Inflammatory macrophage (primary cell): Measurements from ENCODE around the gene ZBTB20.

Experiments
- DNase-seq, 2 donors: peaks; one replicate each; pipeline ENCODE4 v3.0.0-alpha.2; 2020 to 2022

ZBTB20 gene

DNA sequence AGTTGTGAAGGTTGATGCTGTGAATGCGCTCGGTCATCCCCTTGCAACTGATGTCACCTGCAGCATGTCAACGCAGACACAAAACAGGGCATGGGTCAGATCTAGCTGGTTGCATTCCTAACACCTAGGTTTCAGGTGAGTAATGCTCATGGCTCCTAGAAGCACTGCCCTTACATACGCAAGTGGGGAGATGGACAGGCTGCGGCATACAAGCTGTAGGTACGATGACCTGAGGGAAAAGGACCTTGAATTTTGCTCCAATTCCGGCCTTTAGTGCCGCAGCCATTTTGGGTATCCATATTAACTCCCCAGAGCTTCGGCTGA, 795.3 kb downstream of the ZBTB20 start:
- no peak for DNase-seq

DNA sequence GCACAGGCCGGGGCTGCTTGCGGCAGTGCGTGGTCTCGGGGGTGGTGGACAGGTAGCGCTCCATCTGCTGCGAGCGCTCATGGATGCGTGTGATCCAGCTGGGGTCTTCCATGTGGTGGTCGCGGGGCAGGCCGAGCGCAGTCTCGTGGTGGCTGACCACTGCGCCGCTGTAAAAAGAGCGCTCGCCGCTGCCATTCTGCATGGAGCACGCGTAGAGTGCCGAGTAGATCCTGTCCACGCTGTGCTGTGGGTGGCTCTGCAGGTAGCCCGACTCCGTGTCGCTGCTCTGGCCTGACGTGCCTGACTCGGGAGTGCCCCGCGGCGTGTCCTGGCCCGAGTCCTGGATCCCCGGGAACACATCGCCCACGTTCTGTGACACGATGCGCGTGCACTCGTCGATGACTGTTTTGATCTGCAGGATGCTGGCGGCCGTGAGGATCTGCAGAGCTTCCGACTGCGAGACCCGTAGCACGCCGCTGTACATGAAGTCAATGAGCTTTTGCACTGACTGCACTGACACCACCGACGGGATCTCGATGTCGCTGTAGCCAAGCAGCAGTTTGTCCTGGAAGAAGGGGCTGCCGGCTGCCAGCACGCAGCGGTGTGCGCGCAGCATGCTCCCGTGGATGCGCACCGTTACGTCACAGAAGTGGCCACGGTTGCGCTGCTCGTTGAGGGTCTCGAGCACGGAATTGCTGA, 795.8 kb downstream of the ZBTB20 start:
- no peak for DNase-seq

DNA sequence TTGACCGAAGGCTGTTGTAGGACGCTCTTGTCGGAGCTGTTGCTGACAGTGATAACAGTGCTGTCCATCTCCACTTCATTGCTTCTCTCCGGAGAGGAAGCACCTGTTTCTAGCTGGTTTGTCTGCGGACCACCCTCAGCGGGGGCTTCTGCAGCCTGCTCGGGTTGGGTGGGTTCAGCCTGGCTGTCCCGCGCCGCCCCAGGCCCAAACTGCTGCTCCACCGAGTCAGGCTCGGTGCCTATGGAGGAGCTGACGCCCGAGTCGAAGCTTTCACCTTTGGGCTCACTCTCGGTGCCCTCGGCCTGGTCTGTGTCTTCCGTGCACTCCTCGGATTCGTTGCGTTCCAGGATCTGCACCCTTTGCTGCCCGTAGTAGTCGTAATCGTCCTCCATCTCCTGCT, 796.4 kb downstream of the ZBTB20 start:
- DNase-seq: no peak

- DNase-seq: no peak
These were observed 796.8 kb downstream of the ZBTB20 start for GRCh38 chr3:114350271-114350670.

DNA sequence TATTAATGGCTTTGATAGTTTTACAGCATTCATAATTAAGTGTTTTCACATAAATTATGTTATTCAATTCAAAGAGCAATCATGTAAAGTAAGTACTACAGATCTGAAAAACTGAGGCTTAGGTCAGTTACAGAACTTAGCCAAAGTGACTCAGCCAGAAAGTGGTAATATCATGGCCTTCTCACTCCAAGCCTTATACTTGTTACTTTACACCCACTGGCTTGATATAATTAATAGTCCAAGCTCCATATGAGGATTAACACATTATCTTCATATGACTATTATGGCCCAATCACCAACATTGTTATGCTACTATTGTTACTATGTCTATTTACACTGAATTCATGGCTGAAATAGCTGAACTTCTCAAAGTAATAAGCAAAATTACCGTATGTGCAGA, 802.6 kb downstream of the ZBTB20 start:
- no peak for DNase-seq

DNA sequence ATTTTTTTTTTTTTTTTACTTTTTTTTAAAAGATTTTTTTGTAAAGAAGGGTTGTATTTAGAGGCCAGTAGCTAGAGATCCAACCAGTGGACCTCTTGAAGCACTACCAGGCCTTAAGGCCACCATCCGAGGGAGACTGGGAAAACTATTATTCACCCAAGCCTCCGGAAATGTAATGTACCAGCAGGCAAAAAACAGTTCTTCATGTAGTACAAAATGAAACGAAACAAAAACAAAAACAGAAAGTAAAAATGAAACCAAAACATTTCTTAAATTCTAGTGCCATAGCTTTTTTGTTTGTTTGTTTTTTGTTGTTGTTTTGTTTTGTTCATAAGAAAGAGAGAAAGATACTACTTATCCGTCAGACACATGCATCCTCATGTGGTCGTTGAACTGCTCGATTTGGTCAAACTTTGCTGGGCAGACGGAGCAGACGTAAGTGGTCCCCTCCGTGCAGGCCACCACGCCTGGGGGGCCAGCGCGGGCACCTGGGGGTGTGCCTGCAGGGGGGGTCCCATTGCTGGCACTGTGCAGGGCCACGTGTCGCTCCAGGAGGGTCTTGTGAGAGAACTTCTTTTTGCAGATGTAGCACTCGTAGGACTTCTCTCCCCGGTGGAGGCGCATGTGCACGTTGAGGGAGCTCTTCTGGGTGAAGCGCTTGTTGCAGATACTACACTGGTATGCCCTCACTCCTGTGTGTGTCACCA, 808.3 kb downstream of the ZBTB20 start:
- DNase-seq: no peak

GRCh38 chr3:114336857-114337256, 810.2 kb downstream of the ZBTB20 start:
- DNase-seq: no peak

DNA sequence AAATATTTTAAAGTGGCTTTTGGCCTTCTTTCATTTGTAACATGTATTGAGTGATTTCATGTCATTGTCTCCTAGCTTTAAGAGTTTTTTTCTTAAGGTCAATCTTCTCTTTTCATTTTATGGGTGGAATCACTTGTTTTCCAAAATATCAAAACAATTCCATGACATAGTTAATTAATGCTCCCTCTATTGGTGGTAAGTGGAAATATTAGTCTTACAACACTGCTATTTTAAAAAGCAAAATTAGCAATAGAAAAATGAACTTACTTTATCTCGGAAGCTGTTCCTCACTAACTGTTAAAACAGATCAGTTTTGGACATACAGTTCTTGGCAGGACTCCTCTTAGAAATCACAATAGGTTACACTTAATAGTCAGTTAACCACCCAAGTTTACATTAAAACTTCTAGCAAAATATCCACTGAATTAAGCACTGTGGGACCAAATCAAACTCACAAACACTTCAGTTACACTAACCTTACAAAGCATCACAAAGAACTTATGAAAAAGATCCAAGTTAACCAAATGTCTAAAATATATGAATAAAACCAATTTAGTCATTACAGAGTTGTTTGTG, 810.9 kb downstream of the ZBTB20 start:
- DNase-seq: no peak

DNA sequence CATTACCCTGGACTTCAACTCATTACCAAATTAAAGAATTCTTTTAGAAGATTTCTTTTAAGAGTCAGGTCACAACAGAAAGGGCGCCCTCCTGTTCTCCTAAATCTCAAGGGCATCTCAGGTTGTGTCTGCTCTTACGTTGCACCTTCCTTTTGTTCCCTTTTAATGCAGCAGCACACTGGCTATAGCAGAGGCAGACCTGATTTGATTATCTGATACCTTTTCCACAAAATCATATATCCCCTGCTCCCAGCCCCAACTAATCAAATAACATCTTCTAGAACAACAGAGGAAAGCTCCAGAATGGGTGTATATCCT, 813.2 kb downstream of the ZBTB20 start:
- DNase-seq: no peak

DNA sequence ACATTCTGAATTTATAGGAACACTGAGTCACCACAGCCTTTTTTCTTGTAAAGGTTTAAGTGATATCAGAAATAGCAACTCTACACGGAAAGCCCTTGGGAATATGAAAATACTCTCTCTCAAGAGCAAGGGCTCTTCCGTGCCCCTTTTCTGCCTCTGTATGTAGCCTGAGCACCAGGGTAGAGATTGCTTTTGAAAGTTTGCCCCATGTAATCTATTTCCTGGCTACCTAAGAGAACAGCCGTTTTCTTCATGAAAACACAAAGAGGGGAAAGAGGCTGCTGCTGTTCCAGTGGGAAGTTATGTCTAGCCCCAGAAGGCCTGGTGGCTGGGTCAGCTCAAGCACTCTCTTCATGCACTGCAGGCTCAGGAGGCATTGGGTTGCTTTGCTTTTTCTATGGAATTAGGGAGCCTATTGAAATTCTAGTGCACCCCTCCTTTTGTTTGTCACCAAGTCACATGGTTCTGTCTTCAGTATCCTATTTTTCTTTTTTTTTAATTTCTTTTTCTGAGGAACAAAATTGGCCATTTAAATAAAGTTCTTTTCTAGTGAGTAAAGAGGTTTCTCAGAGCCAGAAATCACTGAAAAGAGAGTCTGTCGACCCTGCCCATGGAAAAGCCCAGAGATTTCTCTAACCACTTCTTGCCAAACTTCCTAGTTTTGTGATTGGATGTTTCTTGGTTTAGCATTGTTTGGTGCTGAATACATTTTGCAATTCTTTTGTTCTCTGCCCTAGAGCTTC, 813.7 kb downstream of the ZBTB20 start:
- DNase-seq: no peak

DNA sequence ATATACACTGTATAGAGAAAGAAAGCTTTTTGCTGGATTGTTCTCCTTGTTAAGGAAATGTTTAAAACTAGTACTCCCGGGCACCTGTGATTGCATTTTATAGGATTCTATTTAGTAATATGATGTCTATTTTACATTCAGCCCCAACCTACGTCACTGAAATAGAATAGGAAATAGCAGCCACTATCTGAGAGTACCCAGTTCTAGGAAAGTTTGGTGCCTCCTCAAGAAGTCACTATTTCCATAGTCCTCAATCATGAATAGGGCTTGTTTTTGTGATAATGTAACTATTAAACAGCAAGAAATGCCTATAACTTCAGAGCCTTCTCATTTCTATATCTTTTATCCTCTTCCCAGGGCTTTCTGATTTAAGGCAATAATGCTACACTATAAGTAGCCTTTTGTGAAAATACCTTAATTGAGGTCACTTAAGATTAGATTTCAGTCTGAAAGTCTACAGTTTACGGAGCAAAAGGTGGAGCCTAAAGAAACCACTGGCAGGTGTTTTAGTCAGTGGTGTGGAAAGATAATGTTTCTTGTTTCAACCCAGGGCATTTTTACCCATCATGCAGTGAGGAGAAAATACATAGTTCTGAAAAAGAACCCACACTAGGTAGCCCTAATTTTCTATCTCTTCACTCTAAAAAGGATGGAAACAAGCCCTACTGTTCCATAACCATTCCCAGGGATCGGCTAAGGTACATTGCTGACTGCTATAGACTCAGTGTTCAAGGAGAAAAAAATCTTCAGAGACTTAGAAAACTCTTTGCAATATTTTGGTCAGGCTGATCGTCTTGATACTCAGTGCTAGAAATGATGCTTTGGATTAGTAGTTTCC, 814.5 kb downstream of the ZBTB20 start:
- DNase-seq: no peak

- no peak for DNase-seq
These were observed 815.4 kb downstream of the ZBTB20 start for GRCh38 chr3:114331710-114332109.

- no peak for DNase-seq
These were observed 816.1 kb downstream of the ZBTB20 start for GRCh38 chr3:114331007-114331406.

DNA sequence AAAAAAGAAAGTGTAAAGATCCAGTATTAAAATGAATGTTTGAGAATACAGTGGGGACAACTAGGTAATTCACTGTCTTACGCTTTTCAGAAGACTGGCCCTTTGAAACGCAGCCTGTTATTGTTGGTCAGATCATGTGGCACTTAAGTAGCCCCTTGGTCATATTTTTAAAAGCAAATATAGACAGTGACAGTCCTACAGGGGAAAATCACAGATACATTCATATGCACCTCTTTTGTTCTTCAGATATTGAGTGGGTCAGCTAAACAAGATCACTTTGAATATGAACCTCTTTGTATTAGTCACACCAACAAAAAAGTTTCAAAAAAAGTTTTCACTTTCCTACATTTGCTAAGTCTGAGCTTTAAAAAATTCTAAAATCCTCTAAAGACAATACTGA, 817.3 kb downstream of the ZBTB20 start:
- DNase-seq: no peak

DNA sequence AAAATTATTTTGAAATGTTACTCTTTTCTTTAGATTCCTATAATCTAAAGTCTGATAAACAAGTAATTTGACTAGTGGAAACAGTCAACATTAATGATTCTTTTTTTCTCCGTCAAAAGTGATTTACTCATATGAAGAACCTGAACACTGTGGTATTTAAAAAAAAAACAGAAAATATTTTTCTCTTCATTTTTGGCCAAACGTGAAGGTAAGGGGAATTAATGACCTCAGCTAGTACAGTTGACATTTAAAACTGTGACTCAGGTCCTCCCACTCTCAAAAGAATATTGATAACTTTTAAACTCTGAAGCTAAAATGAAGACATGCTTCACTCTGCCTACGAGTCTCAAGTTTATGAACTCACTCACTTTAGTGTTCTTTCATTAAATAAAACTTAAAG, 818.7 kb downstream of the ZBTB20 start:
- DNase-seq: no peak

DNA sequence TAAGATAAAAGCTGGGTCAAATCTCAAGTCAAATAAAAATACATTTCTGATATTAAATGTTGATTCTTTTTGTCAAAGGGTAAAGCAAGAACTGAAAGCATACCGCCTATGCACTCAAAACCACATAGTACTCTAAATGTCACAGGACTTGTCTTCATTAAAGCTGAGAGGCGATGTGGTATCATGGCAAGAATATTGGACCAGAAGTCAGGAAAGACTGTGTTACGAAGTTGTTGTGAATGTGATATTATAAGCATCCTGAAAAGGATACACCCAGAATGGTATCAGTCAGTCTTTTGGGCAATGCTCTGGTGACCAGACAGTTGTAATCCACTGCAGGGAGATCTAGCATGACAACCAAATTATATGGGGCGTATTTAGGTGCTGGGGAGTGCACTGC, 819.4 kb downstream of the ZBTB20 start:
- no peak for DNase-seq

DNA sequence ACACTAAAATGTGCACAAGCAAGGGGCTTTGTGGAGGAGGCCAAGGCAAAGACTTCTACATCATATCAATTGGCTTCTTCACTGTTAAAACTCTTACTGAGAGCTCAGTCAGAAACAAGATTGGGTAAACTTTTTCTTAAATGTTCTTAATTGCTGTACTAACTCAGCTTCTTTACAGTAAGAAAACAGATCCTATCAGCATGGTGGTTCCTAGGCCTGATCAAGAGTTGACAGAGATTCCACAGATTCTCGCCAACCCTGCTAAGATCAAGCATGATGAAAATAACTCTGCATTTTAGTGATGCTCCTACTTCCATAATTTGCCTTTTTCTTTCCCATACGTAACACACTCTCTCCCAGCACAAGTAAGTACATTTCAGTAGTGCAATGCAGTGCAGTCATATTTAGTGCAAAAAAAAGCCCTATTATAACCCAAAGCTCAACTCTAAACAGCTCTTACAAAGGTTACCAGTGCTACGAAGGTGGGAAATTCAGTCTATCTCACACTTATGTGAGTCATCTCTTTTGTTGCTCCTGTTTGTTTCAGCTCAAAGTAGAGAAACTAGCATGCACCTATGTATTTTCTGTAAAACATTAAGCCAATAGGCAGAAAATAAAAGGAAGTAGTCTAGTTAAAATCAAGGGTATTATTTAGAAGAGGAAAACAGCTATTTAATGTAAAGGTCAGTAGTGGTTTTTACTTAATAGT, 823.4 kb downstream of the ZBTB20 start:
- no peak for DNase-seq

DNA sequence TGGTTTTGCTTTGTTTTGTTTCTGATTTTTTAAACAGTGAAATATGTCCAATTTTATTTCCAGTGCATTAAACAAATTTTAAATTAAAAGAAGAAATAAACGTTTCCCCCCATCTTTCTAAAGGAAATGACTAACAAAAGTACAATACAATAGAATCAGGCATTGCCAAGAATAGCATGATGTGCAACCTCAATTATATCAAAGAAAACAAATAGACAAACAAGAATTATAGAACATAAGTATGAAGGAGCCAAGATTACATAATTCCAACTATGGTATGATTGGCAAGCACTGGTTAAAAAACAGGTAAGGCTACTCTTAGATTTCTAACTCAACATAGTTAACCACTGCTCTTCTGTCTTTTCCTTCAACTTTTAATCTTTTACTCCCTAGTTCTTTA, 826.8 kb downstream of the ZBTB20 start:
- no peak for DNase-seq

DNA sequence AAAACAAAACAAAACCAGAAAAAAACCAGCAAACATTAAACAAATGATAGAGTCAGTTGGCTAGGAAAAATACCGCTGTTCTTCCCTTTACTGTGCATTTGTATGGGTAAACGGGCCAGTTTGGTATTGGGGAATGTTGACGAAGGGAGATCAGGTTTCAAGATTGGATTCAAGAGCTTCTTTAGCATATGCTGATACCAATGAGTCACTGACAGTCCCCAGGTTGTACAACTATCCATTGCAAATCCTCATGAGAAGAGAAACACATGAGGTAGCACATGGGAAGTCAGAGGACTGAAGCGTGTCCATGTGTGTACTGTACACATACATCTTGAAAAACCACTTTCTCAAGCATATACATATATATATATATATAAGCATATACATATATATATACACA, 827.6 kb downstream of the ZBTB20 start:
- no peak for DNase-seq

DNA sequence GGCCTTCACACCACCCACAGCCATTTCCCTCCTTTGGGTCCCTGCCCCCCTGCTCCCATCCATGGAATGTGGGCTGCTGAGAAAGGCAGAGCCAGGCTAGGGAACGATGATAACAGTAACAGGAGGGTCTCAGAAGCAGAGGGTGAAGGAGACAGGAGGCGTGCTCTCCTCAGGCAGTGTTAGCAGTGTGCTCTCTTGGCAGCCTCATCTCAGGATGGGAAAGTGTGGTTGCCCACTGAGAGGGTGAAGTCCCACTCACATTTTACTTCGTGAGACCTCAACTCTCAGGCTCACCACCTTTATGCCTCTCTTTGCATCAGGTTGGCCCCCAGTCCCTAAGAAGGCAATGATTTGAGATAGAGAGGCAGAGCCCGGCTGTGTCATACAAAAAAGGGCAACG, 828.8 kb downstream of the ZBTB20 start:
- DNase-seq: no peak

DNA sequence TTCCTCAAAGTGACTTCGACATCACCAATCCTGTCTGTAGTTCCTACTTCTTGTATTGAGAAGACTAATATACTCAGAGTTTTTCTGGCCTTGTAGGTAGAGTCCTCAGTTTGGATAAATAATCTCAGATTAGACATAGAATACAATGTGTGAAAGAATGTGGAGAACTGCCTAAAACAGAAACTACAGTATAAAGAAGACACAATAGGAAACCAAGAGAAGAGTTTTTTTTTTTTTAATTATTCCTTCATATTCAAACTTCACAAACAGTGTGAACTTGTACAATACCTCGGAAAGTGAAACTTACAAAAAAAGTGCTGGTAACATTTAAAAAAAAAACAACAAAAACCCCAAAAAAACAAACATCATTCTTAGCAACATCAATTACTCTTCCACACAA, 832.8 kb downstream of the ZBTB20 start:
- no peak for DNase-seq

DNA sequence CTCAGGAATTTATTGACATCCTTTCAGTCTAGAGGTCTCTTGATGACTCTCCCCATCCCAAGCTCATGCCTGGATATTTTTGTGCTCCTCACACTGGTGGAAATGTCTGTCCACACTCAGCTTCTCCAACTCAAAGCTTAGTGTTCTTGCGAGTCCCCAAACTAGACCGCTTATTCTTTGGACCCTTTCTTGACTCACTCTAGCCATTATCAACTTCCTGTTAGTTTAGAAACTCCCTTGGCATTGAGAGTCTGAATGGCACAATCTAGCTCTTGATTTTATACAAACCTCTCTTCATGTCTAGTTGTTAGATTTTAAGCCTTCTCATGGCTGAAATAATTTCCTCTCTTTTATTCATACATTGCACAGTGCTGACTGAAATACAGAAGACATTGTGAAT, 833.7 kb downstream of the ZBTB20 start:
- DNase-seq: no peak
